Measurements from ENCODE around the gene JAK1.
A peak's percentile ranks its signal among the peaks of the same experiment; 100 is the strongest.

Gene JAK1

DNA sequence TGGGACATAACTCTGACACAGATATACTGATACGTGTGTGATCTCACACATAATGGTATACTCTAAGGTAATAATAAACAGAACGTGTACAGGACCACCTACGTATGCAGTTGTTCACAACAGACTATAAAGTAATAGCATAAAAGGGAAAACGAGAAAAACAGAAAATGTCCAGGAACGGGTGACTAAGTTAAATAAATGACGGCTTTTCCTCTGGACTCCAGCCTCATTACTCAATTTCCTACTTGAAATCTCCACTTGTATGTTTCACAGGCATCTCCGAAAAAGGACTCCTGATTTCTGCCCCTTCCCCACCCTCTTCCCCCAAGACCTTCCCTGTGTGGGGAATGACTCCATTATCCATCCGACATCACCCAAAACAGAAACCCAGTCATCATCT, 95.1 kb downstream of the JAK1 start:
- TF ChIP-seq, protein P1, sequence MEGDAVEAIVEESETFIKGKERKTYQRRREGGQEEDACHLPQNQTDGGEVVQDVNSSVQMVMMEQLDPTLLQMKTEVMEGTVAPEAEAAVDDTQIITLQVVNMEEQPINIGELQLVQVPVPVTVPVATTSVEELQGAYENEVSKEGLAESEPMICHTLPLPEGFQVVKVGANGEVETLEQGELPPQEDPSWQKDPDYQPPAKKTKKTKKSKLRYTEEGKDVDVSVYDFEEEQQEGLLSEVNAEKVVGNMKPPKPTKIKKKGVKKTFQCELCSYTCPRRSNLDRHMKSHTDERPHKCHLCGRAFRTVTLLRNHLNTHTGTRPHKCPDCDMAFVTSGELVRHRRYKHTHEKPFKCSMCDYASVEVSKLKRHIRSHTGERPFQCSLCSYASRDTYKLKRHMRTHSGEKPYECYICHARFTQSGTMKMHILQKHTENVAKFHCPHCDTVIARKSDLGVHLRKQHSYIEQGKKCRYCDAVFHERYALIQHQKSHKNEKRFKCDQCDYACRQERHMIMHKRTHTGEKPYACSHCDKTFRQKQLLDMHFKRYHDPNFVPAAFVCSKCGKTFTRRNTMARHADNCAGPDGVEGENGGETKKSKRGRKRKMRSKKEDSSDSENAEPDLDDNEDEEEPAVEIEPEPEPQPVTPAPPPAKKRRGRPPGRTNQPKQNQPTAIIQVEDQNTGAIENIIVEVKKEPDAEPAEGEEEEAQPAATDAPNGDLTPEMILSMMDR (IDR thresholded peaks at IDR 0.05; ENCODE audit: borderline replicate concordance, control extremely low read depth, extremely low read depth, insufficient read depth, missing control alignments) = no peak
- in situ Hi-C loops (cut with MboI; ENCODE audit: low sequenced_read_pairs, unreplicated experiment) = no loop called here
- no peak for DNase-seq (ENCODE audit: low spot score)

GRCh38 chr1:64867266-64867665, 99.1 kb downstream of the JAK1 start:
- in situ Hi-C loops (cut with MboI; ENCODE audit: low sequenced_read_pairs, unreplicated experiment) = no loop called here
- TF ChIP-seq, protein P1 (IDR thresholded peaks at IDR 0.05; ENCODE audit: borderline replicate concordance, control extremely low read depth, extremely low read depth, insufficient read depth, missing control alignments) = no peak
- no peak for DNase-seq (ENCODE audit: low spot score)

DNA sequence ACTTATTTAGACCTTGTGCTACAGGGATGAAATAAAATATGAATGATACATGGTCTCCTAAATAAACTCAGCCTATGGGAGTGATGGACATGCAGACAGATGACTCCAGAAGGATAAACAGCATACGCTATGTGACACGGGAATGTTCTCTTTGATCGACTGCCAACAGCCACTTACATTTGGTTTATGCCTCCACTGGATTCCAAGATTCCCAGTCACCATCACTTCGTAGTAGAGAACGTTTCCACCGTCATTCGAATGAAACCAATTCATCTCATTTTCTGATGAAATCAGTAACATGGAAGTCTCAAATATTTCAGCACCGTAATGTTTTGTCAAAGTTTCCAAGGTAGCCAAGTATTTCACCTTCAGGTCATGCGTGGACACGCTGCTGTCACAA, 99.7 kb downstream of the JAK1 start:
- no peak for DNase-seq (ENCODE audit: low spot score)
- in situ Hi-C loops (cut with MboI; ENCODE audit: low sequenced_read_pairs, unreplicated experiment) = no loop called here
- TF ChIP-seq, protein P1 (IDR thresholded peaks at IDR 0.05; ENCODE audit: borderline replicate concordance, control extremely low read depth, extremely low read depth, insufficient read depth, missing control alignments) = no peak

DNA sequence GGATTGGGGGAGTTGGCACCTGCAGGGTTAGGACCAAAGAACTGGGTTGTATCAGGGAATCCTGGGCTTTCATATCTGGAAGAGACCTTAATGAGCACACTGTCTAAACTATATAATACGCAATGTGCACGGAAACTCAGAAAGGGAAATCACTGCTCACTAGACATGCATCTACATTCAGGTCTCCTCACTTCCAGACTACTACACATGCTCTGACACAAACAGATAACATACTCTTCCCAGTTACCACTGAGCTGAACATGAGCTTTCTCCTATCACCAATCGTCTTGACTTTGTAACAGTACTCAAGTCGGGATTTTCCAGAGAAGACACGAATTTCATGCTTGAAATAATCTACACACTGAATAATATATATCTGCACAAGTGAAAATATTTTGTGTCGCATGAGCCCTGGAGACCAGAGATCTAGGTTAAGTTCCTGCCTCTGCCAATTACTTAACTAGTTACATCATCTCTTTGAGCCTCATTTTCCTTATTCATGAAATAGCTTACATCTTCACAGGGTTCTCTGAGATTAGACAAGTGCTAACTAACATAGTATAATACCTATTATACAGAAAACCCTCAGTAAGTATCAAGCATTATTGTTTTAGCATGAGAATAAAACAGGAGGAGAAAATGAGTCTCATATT, 101.1 kb downstream of the JAK1 start:
- DNase-seq (ENCODE audit: low spot score) = no peak
- TF ChIP-seq, protein P1 (IDR thresholded peaks at IDR 0.05; ENCODE audit: borderline replicate concordance, control extremely low read depth, extremely low read depth, insufficient read depth, missing control alignments) = no peak
- in situ Hi-C loops (cut with MboI; ENCODE audit: low sequenced_read_pairs, unreplicated experiment) = no loop called here

GRCh38 chr1:64864018-64864940, 102.1 kb downstream of the JAK1 start:
- peak; percentile 80 for DNase-seq (ENCODE audit: low spot score)
- TF ChIP-seq, protein P1 (IDR thresholded peaks at IDR 0.05; ENCODE audit: borderline replicate concordance, control extremely low read depth, extremely low read depth, insufficient read depth, missing control alignments) = no peak
- in situ Hi-C loops (cut with MboI; ENCODE audit: low sequenced_read_pairs, unreplicated experiment) = no loop called here

DNA sequence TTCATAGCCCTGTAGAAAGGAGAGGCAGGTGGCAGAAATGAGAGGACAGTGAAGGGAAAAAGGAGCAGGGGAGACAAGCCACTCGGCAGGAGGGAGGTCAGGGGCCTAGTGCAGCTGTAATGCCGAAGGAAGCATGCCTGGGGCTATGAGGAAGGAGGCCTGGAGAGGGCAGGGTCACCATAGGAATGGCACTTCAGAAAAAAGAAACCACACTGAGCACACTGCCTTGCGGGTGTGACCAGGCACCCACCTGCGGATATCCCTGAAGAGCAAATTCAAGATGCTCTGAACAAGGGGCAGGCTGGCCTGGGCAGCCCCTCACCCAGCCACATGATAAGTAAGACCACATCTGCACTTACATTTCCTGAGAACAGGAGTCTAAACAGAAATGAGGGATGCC, 104.7 kb downstream of the JAK1 start:
- DNase-seq (ENCODE audit: low spot score) = no peak

More for the DNA sequence above, 104.7 kb downstream of the JAK1 start:
- TF ChIP-seq, protein P1 (IDR thresholded peaks at IDR 0.05; ENCODE audit: borderline replicate concordance, control extremely low read depth, extremely low read depth, insufficient read depth, missing control alignments) = no peak
- in situ Hi-C loops (cut with MboI; ENCODE audit: low sequenced_read_pairs, unreplicated experiment) = no loop called here

Measured in GM13976 (cell line).